H9 (cell line): ENCODE data around the gene NECAB2. TPM values are rescaled to one million over a fixed set of nuclear protein-coding genes. Genes with fewer than 3 reads are reported as not detected.

Source experiments
- DNase-seq: peaks from one replicate; pipeline ENCODE4 v3.0.0-alpha.2; 2017
- H2AFZ ChIP-seq: one replicate; pipeline ENCODE4 v1.6.1; 2013; ENCODE audit warnings: mild to moderate bottlenecking, low read length, control low read depth, moderate library complexity
- H2AK5ac ChIP-seq: 2 replicates; pipeline ENCODE4 v1.6.1; 2013; ENCODE audit warnings: low read length, control low read depth, mixed read lengths; ENCODE audit not compliant: insufficient read length
- H2BK120ac ChIP-seq: one replicate; pipeline ENCODE4 v1.6.1; 2013; ENCODE audit warnings: low read depth, mild to moderate bottlenecking, low read length, control low read depth, inconsistent platforms; ENCODE audit not compliant: poor library complexity, severe bottlenecking
- H2BK12ac ChIP-seq: 2 replicates; pipeline ENCODE4 v1.6.1; 2013; ENCODE audit warnings: low read length, control low read depth, mixed read lengths, low read depth; ENCODE audit not compliant: insufficient read length
- H2BK15ac ChIP-seq: 2 replicates; pipeline ENCODE4 v1.6.1; 2013; ENCODE audit warnings: low read depth, low read length, control low read depth
- H2BK20ac ChIP-seq: one replicate; pipeline ENCODE4 v1.6.1; 2013; ENCODE audit warnings: low read depth, mild to moderate bottlenecking, low read length, control low read depth, inconsistent platforms; ENCODE audit not compliant: poor library complexity, severe bottlenecking
- H2BK5ac ChIP-seq: 2 replicates; pipeline ENCODE4 v1.6.1; 2013; ENCODE audit warnings: low read length, control low read depth, mixed read lengths; ENCODE audit not compliant: insufficient read length
- H3K14ac ChIP-seq: 2 replicates; pipeline ENCODE4 v1.6.1; 2013; ENCODE audit warnings: low read length, control low read depth; ENCODE audit not compliant: insufficient read depth
- H3K18ac ChIP-seq: 2 replicates; pipeline ENCODE4 v1.6.1; 2013; ENCODE audit warnings: low read depth, mild to moderate bottlenecking, mixed read lengths, low read length, control low read depth; ENCODE audit not compliant: insufficient read length
- H3K23ac ChIP-seq: 2 replicates; pipeline ENCODE4 v1.6.1; 2013; ENCODE audit warnings: low read length, control low read depth, mixed read lengths, low read depth; ENCODE audit not compliant: insufficient read length
- H3K23me2 ChIP-seq: 2 replicates; pipeline ENCODE4 v1.6.1; 2013; ENCODE audit warnings: low read depth, mild to moderate bottlenecking, mixed read lengths, low read length, control low read depth; ENCODE audit not compliant: insufficient read length, poor library complexity, severe bottlenecking
- H3K27ac ChIP-seq: 2 replicates; pipeline ENCODE4 v1.5.1; 2013; ENCODE audit warnings: low read length, control low read depth, mixed read lengths, low read depth; ENCODE audit not compliant: insufficient read length
- H3K27me3 ChIP-seq: 2 replicates; pipeline ENCODE4 v1.6.1; 2013; ENCODE audit warnings: low read length, control low read depth, inconsistent platforms; ENCODE audit not compliant: insufficient read depth
- H3K4ac ChIP-seq: 2 replicates; pipeline ENCODE4 v1.6.1; 2013; ENCODE audit warnings: low read depth, mild to moderate bottlenecking, control low read depth, inconsistent platforms, low read length, moderate library complexity
- H3K4me1 ChIP-seq: 2 replicates; pipeline ENCODE4 v1.6.1; 2013; ENCODE audit warnings: low read length, control low read depth, inconsistent platforms; ENCODE audit not compliant: insufficient read depth
- H3K4me2 ChIP-seq: 2 replicates; pipeline ENCODE4 v1.6.1; 2013; ENCODE audit warnings: low read length, control low read depth, mixed read lengths; ENCODE audit not compliant: insufficient read length, insufficient read depth
- H3K56ac ChIP-seq: 2 replicates; pipeline ENCODE4 v1.6.1; 2013; ENCODE audit warnings: low read depth, mild to moderate bottlenecking, mixed read lengths, low read length, control low read depth; ENCODE audit not compliant: insufficient read length
- H3K79me1 ChIP-seq: 2 replicates; pipeline ENCODE4 v1.6.1; 2013; ENCODE audit warnings: low read depth, mild to moderate bottlenecking, moderate library complexity, low read length, control low read depth, inconsistent platforms; ENCODE audit not compliant: insufficient read depth, poor library complexity, severe bottlenecking
- H3K79me2 ChIP-seq: 2 replicates; pipeline ENCODE4 v1.6.1; 2013; ENCODE audit warnings: low read length, control low read depth, inconsistent platforms; ENCODE audit not compliant: insufficient read depth
- H3K9ac ChIP-seq: 2 replicates; pipeline ENCODE4 v1.6.1; 2013; ENCODE audit warnings: low read length, control low read depth, mixed read lengths; ENCODE audit not compliant: insufficient read length; ENCODE audit errors: extremely low read depth
- H3K9me3 ChIP-seq: one replicate; pipeline ENCODE4 v1.6.1; 2013; ENCODE audit warnings: low read depth, low read length, inconsistent platforms; ENCODE audit not compliant: control insufficient read depth
- H3T11ph ChIP-seq: one replicate; pipeline ENCODE4 v1.6.1; 2013; ENCODE audit warnings: mild to moderate bottlenecking, low read length, control low read depth, inconsistent platforms
- H4K20me1 ChIP-seq: one replicate; pipeline ENCODE4 v1.6.1; 2013; ENCODE audit not compliant: control insufficient read depth, insufficient read length, insufficient read depth
- H4K5ac ChIP-seq: 2 replicates; pipeline ENCODE4 v1.6.1; 2013; ENCODE audit warnings: low read depth, mild to moderate bottlenecking, mixed read lengths, low read length, control low read depth; ENCODE audit not compliant: insufficient read length
- H4K8ac ChIP-seq: replicated peaks from 2 replicates; pipeline ENCODE4 v1.6.1; 2013; ENCODE audit warnings: low read length, control low read depth, mixed read lengths, low read depth; ENCODE audit not compliant: insufficient read length
- H4K91ac ChIP-seq: 2 replicates; pipeline ENCODE4 v1.6.1; 2013; ENCODE audit warnings: low read depth, mild to moderate bottlenecking, moderate library complexity, mixed read lengths, low read length, control low read depth; ENCODE audit not compliant: insufficient read length
- H3K27ac Mint-ChIP-seq, 3 experiments: 2 replicates in 2 of 3; 3 replicates in 1 of 3; pipeline ENCODE4 v1.8.0; 2020 to 2021; ENCODE audit warnings: mixed read lengths in 3 of 3, mild to moderate bottlenecking in 1 of 3, moderate library complexity in 1 of 3
- H3K27me3 Mint-ChIP-seq: 2 replicates; pipeline ENCODE4 v1.8.0; 2021; ENCODE audit warnings: low read depth, mild to moderate bottlenecking, moderate library complexity, mixed read lengths
- H3K36me3 Mint-ChIP-seq, 3 experiments: 2 replicates in 2 of 3; 3 replicates in 1 of 3; pipeline ENCODE4 v1.8.0; 2020 to 2021; ENCODE audit warnings: low read depth in 3 of 3, mixed read lengths in 3 of 3; ENCODE audit not compliant: insufficient read depth in 1 of 3
- H3K4me1 Mint-ChIP-seq, 2 experiments: 2 replicates each; pipeline ENCODE4 v1.8.0; 2020; ENCODE audit warnings: mixed read lengths in 2 of 2
- H3K4me3 Mint-ChIP-seq, 2 experiments: 2 replicates in 1 of 2; 3 replicates in 1 of 2; pipeline ENCODE4 v1.8.0; 2020 to 2021; ENCODE audit warnings: mild to moderate bottlenecking in 2 of 2, mixed read lengths in 2 of 2, moderate library complexity in 1 of 2
- H3K9me3 Mint-ChIP-seq, 2 experiments: 2 replicates in 1 of 2; 3 replicates in 1 of 2; pipeline ENCODE4 v1.8.0; 2020; ENCODE audit warnings: mild to moderate bottlenecking in 2 of 2, mixed read lengths in 2 of 2, moderate library complexity in 1 of 2
- CTCF ChIP-seq: fragments of 200-600 bp; sonication (generic); conservative IDR thresholded peaks from 3 replicates; pipeline ENCODE4 v1.8.0; 2021; ENCODE audit warnings: antibody characterized with exemption, mild to moderate bottlenecking
- WGBS: extraction: QIAGEN DNeasy Blood & Tissue Kit; methylation state at CpG from one replicate; pipeline ENCODE4 v1.1.7; 2013; ENCODE audit warnings: missing lambda C conversion rate, low lambda C conversion rate, mixed read lengths; ENCODE audit not compliant: insufficient read length; ENCODE audit errors: extremely low coverage; 5-methylcytosine and 5-hydroxymethylcytosine counted together
- total RNA-seq: library from RNA; stranded (reverse); gene quantifications from 2 replicates; pipeline ENCODE4 v1.2.1, GENCODE V29; 2021

The NECAB2 gene
- total RNA-seq, 1 experiment from 2014 or later, result 12.6 TPM

DNA sequence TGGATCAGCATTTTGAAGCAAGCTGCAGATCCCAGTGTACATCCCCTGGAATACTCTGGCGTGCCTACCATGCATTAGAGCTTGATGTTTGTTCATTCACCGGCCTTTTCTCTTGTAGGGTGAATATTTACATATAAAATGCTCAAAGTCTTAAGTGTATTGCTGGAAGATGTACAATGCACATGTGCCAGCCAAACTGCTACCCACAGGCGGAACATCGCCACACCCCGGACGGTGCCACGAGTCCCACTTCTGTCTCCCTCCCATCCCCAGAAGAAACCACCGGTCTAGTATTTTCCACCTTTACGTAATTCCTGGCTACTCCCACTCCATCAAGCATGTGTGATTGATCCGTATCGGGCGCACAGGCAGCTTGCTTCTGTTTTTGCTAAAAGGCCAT is 70.4 kb downstream of the NECAB2 start:
- H3K4me1 Mint-ChIP-seq, result peaks cover 15 to 26% of the 10 kb centered on the region in 2 experiments

More for the DNA sequence above, 70.4 kb downstream of the NECAB2 start:
- H3K9ac ChIP-seq, result no peak overlapping the region
- H3K79me2 ChIP-seq, result no peaks in the 10 kb centered on the region
- H3K56ac ChIP-seq, result no peak overlapping the region
- TF ChIP-seq CTCF, result no peak
- H2BK15ac ChIP-seq, result no peak overlapping the region
- Mint-ChIP-seq H3K27ac (peak overlapping the region in 1 of 3 experiments; percentile 33; a peak in 1 of 7 replicates), H3K27me3 (peaks cover 26% of the 10 kb centered on the region), H3K4me3 (no peak overlapping the region), H3K9me3 (peaks cover 3 to 4% of the 10 kb centered on the region in 2 experiments), H3K36me3 (peaks cover 0 to 4% (median 1%) of the 10 kb centered on the region in 3 experiments; a peak in 2 of 7 replicates)
- no peak overlapping the region for H2BK120ac ChIP-seq
- no peak overlapping the region for H3K14ac ChIP-seq
- H3K79me1 ChIP-seq, result no peaks in the 10 kb centered on the region
- H2BK5ac ChIP-seq, result no peak overlapping the region
- WGBS, result no CpG with 5 or more reads among the region's 12 CpGs
- no peaks in the 10 kb centered on the region for H3K27me3 ChIP-seq
- H2BK12ac ChIP-seq, result no peak overlapping the region
- no peak overlapping the region for H3K27ac ChIP-seq
- H3K23ac ChIP-seq, result no peak overlapping the region
- no peak overlapping the region for H4K8ac ChIP-seq
- no peak overlapping the region for H2BK20ac ChIP-seq
- no peak overlapping the region for H3T11ph ChIP-seq
- H2AFZ ChIP-seq, result no peak overlapping the region
- H3K4ac ChIP-seq, result no peak overlapping the region
- no peak overlapping the region for H4K91ac ChIP-seq
- no peak overlapping the region for H4K5ac ChIP-seq
- no peaks in the 10 kb centered on the region for H3K4me1 ChIP-seq
- H2AK5ac ChIP-seq, result no peak overlapping the region
- no peaks in the 10 kb centered on the region for H4K20me1 ChIP-seq
- DNase-seq, result no peak
- no peaks in the 10 kb centered on the region for H3K9me3 ChIP-seq
- H3K23me2 ChIP-seq, result no peaks in the 10 kb centered on the region
- H3K4me2 ChIP-seq, result no peak overlapping the region
- H3K18ac ChIP-seq, result no peak overlapping the region
